ENCODE measurements around the gene IL36RN. TPM values are rescaled to one million over a fixed set of nuclear protein-coding genes. Genes with fewer than 3 reads are reported as not detected.

Gene IL36RN
- polyA plus RNA-seq, 1 donor from 2014 or later: not detected

- Histone ChIP-seq H3F3A (ENCODE audit: insufficient read depth, low read length, poor library complexity, severe bottlenecking) (no peaks in the 10 kb centered on the region), H3K27me3 (ENCODE audit: insufficient read depth, low read depth, low read length) (no peaks in the 10 kb centered on the region), H3K9me3 (ENCODE audit: low read length) (no peaks in the 10 kb centered on the region), H4K20me1 (ENCODE audit: insufficient read depth) (no peaks in the 10 kb centered on the region), H3K79me2 (replicated peaks; ENCODE audit: insufficient read depth, low read length) (no peaks in the 10 kb centered on the region), H3K27ac (ENCODE audit: low read length) (no peak overlapping the region), H2AFZ (ENCODE audit: low read depth, low read length) (no peak overlapping the region), H3K4me2 (ENCODE audit: low read length) (no peak overlapping the region), H3K9ac (ENCODE audit: low read length) (no peak overlapping the region), H3K4me3 (ENCODE audit: low read length) (no peak overlapping the region), H3K9me2 (ENCODE audit: insufficient read depth, low read length) (no peaks in the 10 kb centered on the region), H3K36me3 (ENCODE audit: insufficient read depth, low read length) (no peaks in the 10 kb centered on the region)
- no peak for TF ChIP-seq EP300 (conservative IDR thresholded peaks at IDR 0.05; ENCODE audit: poor library complexity, severe bottlenecking)
- TF ChIP-seq SMC3 (conservative IDR thresholded peaks at IDR 0.05; ENCODE audit: poor library complexity): no peak
- no peak for TF ChIP-seq MXI1 (conservative IDR thresholded peaks at IDR 0.05; ENCODE audit: poor library complexity, severe bottlenecking)
- no peak for TF ChIP-seq CTCF (IDR thresholded peaks at IDR 0.05; ENCODE audit: poor library complexity, severe bottlenecking)
- no peak for TF ChIP-seq REST (IDR thresholded peaks at IDR 0.05; ENCODE audit: borderline replicate concordance)
- TF ChIP-seq POLR2AphosphoS5 (IDR thresholded peaks at IDR 0.05): no peak
- no peak for TF ChIP-seq EZH2 (IDR thresholded peaks at IDR 0.05; ENCODE audit: borderline replicate concordance, insufficient read depth, low read length, poor library complexity, severe bottlenecking)
- no peak for TF ChIP-seq TAF1 (IDR thresholded peaks at IDR 0.05; ENCODE audit: low read depth)
- no peak for TF ChIP-seq RAD21 (conservative IDR thresholded peaks at IDR 0.05)
These were observed 31.3 kb upstream of the IL36RN start for GRCh38 chr2:113027691-113028090.

- Histone ChIP-seq H3K79me2 (replicated peaks; ENCODE audit: insufficient read depth, low read length) (no peaks in the 10 kb centered on the region), H3K36me3 (ENCODE audit: insufficient read depth, low read length) (no peaks in the 10 kb centered on the region), H3K27ac (ENCODE audit: low read length) (no peak overlapping the region), H3K9ac (ENCODE audit: low read length) (no peak overlapping the region), H3F3A (ENCODE audit: insufficient read depth, low read length, poor library complexity, severe bottlenecking) (no peaks in the 10 kb centered on the region), H3K9me2 (ENCODE audit: insufficient read depth, low read length) (no peaks in the 10 kb centered on the region), H3K4me3 (ENCODE audit: low read length) (no peak overlapping the region), H3K4me2 (ENCODE audit: low read length) (no peak overlapping the region), H4K20me1 (ENCODE audit: insufficient read depth) (no peaks in the 10 kb centered on the region), H3K27me3 (ENCODE audit: insufficient read depth, low read depth, low read length) (no peaks in the 10 kb centered on the region), H3K9me3 (ENCODE audit: low read length) (no peaks in the 10 kb centered on the region), H2AFZ (ENCODE audit: low read depth, low read length) (no peak overlapping the region)
- TF ChIP-seq MXI1 (conservative IDR thresholded peaks at IDR 0.05; ENCODE audit: poor library complexity, severe bottlenecking): no peak
- no peak for TF ChIP-seq EZH2 (IDR thresholded peaks at IDR 0.05; ENCODE audit: borderline replicate concordance, insufficient read depth, low read length, poor library complexity, severe bottlenecking)
- no peak for TF ChIP-seq REST (IDR thresholded peaks at IDR 0.05; ENCODE audit: borderline replicate concordance)
- no peak for TF ChIP-seq CTCF (IDR thresholded peaks at IDR 0.05; ENCODE audit: poor library complexity, severe bottlenecking)
- TF ChIP-seq POLR2AphosphoS5 (IDR thresholded peaks at IDR 0.05): no peak
These were observed 30.9 kb upstream of the IL36RN start for GRCh38 chr2:113028112-113028511.
